NCI-H748 (cell line): ENCODE measurements around the gene NCOA3.
A peak's percentile ranks its signal among the peaks of the same experiment; 100 is the strongest.
"Not testable (repeated sequence)": the region's sequence is repeated elsewhere in the genome, so short reads cannot be mapped to it uniquely, and the experiment has no call there.

ENCODE experiments used
- DNase-seq: peaks from one replicate; lab custom pipeline; 2025; ENCODE audit not compliant: unreplicated experiment; lab: John Stamatoyannopoulos, UW

The NCOA3 gene

GRCh38 chr20:47595138-47595537, 93.5 kb downstream of the NCOA3 start:
- DNase-seq: not testable (repeated sequence)

GRCh38 chr20:47596003-47596571, 94.4 kb downstream of the NCOA3 start:
- DNase-seq: no peak

DNA sequence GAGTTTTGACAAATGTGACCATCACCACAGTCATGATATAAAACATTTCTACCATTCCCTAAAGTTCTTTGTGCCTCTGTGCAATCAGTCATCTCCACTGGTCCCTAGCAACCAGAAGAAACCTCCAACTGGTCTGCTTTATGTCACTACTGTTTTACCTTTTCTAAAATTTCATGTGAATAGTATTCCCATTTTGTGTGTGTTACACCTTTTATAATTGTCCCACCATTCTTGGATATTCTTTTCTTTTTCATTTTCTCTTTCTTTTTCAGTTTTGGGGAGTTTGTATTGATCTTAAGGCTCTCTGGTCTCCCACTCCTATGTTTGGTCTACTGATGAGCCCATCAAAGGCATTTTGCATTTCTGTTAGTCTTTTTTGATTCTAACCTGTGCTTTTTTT, 95.4 kb downstream of the NCOA3 start:
- no peak for DNase-seq

- no peak for DNase-seq
Observed at GRCh38 chr20:47598911-47599744, 97.4 kb downstream of the NCOA3 start.

- no peak for DNase-seq
Observed at GRCh38 chr20:47600967-47601547, 99.4 kb downstream of the NCOA3 start.

- no peak for DNase-seq
Observed at GRCh38 chr20:47603260-47603659, 101.6 kb downstream of the NCOA3 start.

- no peak for DNase-seq
Observed at GRCh38 chr20:47605673-47606413, 104.2 kb downstream of the NCOA3 start.

GRCh38 chr20:47606414-47606982, 104.8 kb downstream of the NCOA3 start:
- no peak for DNase-seq

DNA sequence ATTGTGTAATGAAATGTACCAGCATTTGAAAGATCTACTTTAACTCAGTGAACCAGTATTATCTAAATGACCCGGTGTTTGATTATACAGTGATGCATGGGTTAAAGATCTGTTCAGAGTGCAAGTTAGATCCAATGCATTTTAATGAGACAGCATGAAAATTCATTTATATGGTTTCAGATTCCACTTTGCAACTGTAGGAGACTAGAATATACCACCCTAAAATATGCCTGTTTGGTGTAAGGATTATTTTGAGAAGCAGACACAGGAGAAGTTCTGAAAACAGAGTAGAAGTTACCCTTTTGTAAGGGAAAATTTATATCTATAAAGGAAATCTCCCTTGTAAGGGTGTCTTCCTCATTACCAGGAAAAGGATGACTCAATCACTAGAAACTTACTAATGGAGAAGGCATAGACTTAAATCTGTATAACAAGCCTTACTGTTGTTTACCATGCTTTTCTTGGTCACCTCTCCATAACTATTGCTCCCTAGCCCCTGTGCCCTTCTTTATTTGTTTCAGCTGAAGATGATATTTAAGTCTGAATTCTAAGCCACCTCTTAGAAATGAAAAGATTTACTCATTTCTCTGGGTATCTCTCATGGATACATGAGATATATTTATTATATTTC, 105.4 kb downstream of the NCOA3 start:
- DNase-seq: no peak

GRCh38 chr20:47609001-47609400, 107.3 kb downstream of the NCOA3 start:
- DNase-seq: no peak

- DNase-seq: no peak
Observed at GRCh38 chr20:47610247-47610944, 108.7 kb downstream of the NCOA3 start.

DNA sequence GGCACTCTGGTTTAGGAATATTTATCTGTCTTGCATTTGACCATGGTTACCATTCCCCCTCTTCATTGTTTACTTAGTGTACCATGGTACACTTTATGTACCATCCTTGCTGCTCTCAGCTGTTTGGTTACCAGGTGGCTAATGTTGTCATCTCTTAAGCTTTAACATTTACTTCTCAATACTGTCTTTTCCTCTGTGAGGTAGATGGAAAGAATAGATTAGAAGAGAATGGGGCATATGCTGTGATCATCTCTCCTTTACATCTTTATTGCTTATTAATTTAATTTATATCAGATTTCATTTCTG, 109.2 kb downstream of the NCOA3 start:
- no peak for DNase-seq

DNA sequence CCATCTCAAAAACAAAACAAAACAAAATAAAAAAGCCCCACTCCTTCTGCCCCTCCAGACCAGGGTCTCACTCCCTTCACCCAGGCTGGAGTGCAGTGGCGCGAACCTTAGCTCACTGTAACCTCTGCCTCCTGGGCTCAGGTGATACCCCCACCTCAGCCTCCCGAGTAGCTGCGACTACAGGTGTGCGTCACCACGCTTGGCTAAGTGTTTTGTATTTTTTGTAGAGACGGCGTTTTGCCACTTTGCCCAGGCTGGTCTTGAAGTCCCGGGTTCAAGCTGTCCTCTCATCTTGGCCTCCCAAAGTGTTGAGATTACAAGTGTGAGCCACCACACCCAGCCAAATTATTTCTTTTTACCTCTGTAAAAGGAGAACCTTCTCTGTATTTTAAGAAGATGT, 110.1 kb downstream of the NCOA3 start:
- DNase-seq: no peak

DNA sequence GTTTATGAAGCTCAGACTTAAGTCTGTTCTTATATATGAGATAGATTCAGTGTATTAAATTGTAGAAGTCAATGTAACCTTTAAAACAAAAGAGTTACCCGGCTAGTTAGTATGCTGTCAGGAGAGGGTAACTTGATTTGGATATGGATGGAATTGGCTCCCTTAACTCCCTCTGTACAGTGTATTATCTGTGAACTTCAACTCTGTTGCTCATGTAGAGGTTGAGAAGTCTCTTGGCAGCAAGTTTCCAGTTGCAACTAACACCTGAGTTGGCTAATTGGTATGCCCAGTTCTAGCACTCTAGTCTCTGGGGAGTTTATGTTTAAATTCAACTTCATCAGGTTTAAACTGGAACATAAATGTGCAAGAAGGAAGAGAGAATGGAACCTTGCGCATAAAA, 111.0 kb downstream of the NCOA3 start:
- no peak for DNase-seq

- no peak for DNase-seq
Observed at GRCh38 chr20:47614703-47615309, 113.1 kb downstream of the NCOA3 start.

GRCh38 chr20:47618479-47618878, 116.8 kb downstream of the NCOA3 start:
- DNase-seq: no peak

DNA sequence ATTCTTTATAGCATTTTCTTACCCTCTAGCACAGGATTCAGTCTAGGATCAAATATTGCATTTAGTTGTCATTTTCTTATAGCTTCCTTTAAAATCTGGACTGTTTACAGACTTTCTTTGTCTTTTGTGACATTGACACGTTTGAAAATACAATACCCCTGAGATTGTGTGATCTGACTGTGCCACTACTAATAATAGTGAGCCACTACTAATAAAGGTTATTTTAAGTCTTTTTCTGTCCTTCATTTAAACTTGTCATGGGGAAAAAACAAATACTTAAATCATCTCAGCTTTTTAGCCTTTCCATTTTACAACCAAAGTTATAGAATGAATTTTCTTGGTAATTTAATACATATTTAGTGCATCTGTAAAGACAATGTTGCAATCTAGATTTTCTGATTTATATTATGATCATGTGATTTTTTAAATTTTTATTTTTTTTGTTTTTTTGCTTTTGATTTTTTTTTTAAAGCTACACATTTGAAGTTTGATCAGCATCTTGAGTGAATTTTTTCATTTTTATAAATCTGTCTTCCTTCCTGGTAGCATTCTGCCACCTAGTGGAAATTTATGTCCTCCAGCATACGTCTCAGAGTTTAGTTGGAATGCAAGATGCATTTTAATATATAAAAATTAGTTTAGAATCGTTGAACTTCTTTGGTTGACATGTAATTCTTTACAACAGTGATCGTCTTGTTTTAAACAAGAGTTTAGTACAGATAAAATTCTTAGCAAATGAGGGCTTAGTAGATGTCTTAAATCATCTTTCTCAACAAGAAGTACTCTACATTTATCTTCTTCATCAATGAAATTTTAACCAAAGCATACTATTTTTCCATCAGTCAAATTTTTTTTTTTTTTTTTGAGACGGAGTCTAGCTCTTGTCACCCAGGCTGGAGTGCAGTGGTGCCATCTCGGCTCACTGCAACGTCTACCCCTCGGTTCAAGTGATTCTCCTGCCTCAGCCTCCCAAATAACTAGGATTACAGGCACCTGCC, 119.4 kb downstream of the NCOA3 start:
- DNase-seq: peak; percentile 41

- DNase-seq: no peak
Observed at GRCh38 chr20:47622118-47622665, 120.5 kb downstream of the NCOA3 start.

DNA sequence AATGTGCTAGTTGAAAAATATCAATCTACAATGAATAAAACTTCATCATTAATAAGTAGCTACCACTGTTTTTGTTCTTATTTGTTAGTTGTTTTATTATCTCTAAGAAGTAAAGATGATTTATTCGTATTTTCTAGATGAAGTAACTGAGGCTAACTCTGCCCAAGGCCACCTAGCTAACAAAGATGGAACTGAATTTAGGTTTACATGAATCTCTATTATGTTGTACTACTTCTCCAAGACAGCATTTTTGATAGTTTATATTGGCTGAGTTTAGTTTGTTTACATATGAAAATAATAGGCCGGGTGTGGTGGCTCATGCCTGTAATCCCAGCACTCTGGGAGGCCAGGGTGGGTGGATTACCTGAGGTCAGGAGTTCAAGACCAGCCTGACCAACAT, 121.5 kb downstream of the NCOA3 start:
- no peak for DNase-seq
